MM.1S (cell line): ENCODE measurements around the gene CLTC.

Source experiments
- DNase-seq: peaks from one replicate; pipeline ENCODE4 v3.0.0-alpha.2; 2015
- H2AFZ ChIP-seq: fragments of 300-600 bp; sonication (generic); 2 replicates; pipeline ENCODE4 v1.6.0; 2016; ENCODE audit warnings: antibody characterized with exemption, low read length
- H3F3A ChIP-seq: fragments of 300-600 bp; sonication (generic); 2 replicates; pipeline ENCODE4 v1.6.1; 2016; ENCODE audit warnings: mild to moderate bottlenecking, antibody characterized with exemption, low read length, moderate library complexity, mixed read lengths; ENCODE audit not compliant: insufficient read depth
- H3K27ac ChIP-seq: fragments of 300-600 bp; sonication (generic); 2 replicates; pipeline ENCODE4 v1.5.1; 2016; ENCODE audit warnings: mild to moderate bottlenecking, low read length
- H3K27me3 ChIP-seq: fragments of 300-600 bp; sonication (generic); replicated peaks from 2 replicates; pipeline ENCODE4 v1.6.0; 2016; ENCODE audit warnings: low read length; ENCODE audit not compliant: insufficient read depth
- H3K36me3 ChIP-seq: fragments of 300-600 bp; sonication (generic); replicated peaks from 2 replicates; pipeline ENCODE4 v1.6.1; 2016; ENCODE audit warnings: mild to moderate bottlenecking, low read length, mixed read lengths; ENCODE audit not compliant: insufficient read depth
- H3K4me1 ChIP-seq: fragments of 300-600 bp; sonication (generic); 2 replicates; pipeline ENCODE4 v1.6.1; 2016; ENCODE audit warnings: low read length, mixed read lengths
- H3K4me2 ChIP-seq: fragments of 300-600 bp; sonication (generic); 2 replicates; pipeline ENCODE4 v1.6.0; 2016; ENCODE audit warnings: low read depth, low read length
- H3K4me3 ChIP-seq: fragments of 300-600 bp; sonication (generic); 2 replicates; pipeline ENCODE4 v1.5.1; 2016; ENCODE audit warnings: low read length, mixed read lengths
- H3K79me2 ChIP-seq: fragments of 300-600 bp; sonication (generic); 2 replicates; pipeline ENCODE4 v1.6.1; 2016; ENCODE audit warnings: mixed run types, low read length, mixed read lengths
- H3K9ac ChIP-seq: fragments of 300-600 bp; sonication (generic); 2 replicates; pipeline ENCODE4 v1.6.1; 2016; ENCODE audit warnings: low read length, mixed read lengths
- H3K9me2 ChIP-seq: fragments of 300-600 bp; sonication (generic); replicated peaks from 2 replicates; pipeline ENCODE4 v1.6.1; 2016; ENCODE audit warnings: mild to moderate bottlenecking, low read length, mixed read lengths; ENCODE audit not compliant: insufficient read depth
- H3K9me3 ChIP-seq: fragments of 300-600 bp; sonication (generic); replicated peaks from 2 replicates; pipeline ENCODE4 v1.6.1; 2016; ENCODE audit warnings: mild to moderate bottlenecking, low read length, mixed read lengths; ENCODE audit not compliant: insufficient read depth
- H4K20me1 ChIP-seq: fragments of 300-600 bp; sonication (generic); 2 replicates; pipeline ENCODE4 v1.6.1; 2016; ENCODE audit warnings: mild to moderate bottlenecking, low read length, moderate library complexity, mixed read lengths; ENCODE audit not compliant: insufficient read depth
- EZH2 ChIP-seq: fragments of 300-600 bp; sonication (generic); optimal IDR thresholded peaks from 2 replicates; pipeline ENCODE3; 2017; ENCODE audit warnings: low read depth, mild to moderate bottlenecking, antibody characterized with exemption, low read length, mixed read lengths
- EZH2phosphoT487 ChIP-seq: fragments of 300-600 bp; sonication (generic); IDR thresholded peaks from 2 replicates; pipeline ENCODE4 v1.6.1; 2018; ENCODE audit warnings: antibody characterized with exemption, low read length
- TF ChIP-seq, protein P1 (sequence below): fragments of 300-600 bp; sonication (generic); IDR thresholded peaks from 2 replicates; pipeline ENCODE4 v1.5.1; 2016; ENCODE audit warnings: antibody characterized with exemption, low read length, mixed read lengths

The CLTC gene

DNA sequence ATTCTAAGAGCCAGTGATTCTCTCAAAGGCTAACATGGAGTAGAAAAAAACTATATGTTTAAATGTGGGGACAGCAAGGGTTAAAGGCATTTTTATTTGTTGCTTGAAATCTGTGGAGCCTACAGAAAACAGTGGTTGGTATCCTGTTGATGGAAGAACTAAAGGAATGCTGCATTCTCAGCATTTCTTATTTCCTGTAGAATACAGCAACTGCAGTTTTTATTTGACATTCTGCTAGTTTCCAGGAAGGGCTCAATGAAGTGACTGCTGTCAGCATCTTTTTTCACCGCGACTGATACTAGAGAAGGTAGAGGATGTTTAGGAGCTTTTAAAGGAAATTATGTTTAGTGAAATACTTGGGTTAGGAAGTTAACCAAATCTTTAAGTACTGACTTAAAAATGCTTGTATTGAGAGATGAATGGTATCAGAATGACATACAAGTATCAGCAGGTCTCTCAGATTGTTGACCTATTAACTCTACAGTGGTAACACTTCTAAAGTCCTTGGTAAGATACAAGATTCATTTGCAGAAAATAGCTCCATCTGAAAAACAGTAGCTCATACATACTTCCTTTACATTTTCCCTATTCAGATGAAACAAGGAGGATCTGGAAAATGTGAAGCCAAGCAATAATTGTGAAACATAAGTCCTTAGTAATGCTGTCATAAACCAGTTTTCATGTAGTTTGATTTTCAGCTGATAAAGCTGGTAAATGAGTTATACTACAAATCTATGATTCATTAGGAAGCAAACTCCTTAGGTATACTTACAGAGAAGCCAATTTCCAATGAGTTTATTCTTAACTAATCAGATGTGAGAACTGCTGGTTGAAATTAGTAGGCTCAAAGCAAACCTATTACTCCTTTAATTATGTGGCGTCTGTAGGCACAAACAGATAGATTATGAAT is 15.2 kb downstream of the CLTC start:
- TF ChIP-seq EZH2phosphoT487 (no peak), EZH2 (no peak)
- TF ChIP-seq, protein P1, sequence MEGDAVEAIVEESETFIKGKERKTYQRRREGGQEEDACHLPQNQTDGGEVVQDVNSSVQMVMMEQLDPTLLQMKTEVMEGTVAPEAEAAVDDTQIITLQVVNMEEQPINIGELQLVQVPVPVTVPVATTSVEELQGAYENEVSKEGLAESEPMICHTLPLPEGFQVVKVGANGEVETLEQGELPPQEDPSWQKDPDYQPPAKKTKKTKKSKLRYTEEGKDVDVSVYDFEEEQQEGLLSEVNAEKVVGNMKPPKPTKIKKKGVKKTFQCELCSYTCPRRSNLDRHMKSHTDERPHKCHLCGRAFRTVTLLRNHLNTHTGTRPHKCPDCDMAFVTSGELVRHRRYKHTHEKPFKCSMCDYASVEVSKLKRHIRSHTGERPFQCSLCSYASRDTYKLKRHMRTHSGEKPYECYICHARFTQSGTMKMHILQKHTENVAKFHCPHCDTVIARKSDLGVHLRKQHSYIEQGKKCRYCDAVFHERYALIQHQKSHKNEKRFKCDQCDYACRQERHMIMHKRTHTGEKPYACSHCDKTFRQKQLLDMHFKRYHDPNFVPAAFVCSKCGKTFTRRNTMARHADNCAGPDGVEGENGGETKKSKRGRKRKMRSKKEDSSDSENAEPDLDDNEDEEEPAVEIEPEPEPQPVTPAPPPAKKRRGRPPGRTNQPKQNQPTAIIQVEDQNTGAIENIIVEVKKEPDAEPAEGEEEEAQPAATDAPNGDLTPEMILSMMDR = no peak
- Histone ChIP-seq H3K27ac (peak overlapping the region; percentile 21; the same call in 1 of the 2 replicates), H3K4me3 (no peak overlapping the region), H3K9me3 (no peaks in the 10 kb centered on the region), H3K4me2 (peak overlapping the region; percentile 48), H3K79me2 (peaks cover 99% of the 10 kb centered on the region), H3K36me3 (0 out of 2 replicates have a peak, but pooled peaks cover 3% of the 10 kb centered on the region), H3K27me3 (no peaks in the 10 kb centered on the region), H3K9ac (no peak overlapping the region), H3K4me1 (peaks cover 30% of the 10 kb centered on the region), H3F3A (peaks cover 23% of the 10 kb centered on the region), H3K9me2 (no peaks in the 10 kb centered on the region), H4K20me1 (peaks cover 75% of the 10 kb centered on the region), H2AFZ (no peak overlapping the region)
- DNase-seq = peak; percentile 52

DNA sequence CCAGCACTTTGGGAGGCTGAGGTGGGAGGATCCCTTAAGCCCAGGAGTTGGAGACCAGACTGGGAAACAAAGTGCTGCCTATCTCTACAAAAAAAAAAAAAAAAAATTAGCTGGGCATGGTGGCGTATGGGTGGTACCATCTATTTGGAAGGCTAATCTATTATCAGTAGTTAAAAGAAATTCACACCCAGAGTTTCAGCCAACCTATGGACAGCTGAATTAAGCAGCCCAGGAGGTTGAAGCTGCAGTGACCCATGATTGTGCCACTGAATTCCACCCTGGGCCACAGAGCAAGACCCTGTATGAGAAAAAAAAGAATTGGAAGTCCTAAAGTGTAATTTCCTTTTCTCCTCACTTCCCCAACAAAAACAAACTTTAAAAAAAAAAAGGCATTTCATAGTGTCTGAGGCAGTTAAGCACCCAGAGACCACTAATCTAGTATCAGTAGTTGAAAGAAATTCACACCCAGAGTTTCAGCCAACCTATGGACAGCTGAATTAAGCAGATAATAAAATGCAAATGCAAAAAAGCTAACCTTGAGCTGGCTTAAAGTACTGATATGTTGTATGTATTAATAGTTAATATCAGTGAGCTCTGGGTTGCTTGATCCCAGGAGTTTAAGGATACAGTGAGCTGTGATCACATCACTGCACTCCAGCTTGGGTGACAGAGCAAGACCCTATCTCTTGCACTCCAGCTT is 18.1 kb downstream of the CLTC start:
- Histone ChIP-seq H3K79me2 (peaks cover 97% of the 10 kb centered on the region), H3K4me3 (no peak overlapping the region), H3K27me3 (no peaks in the 10 kb centered on the region), H3K9me2 (no peaks in the 10 kb centered on the region), H3K27ac (no peak overlapping the region), H4K20me1 (peaks cover 72% of the 10 kb centered on the region), H3K36me3 (0 out of 2 replicates have a peak, but pooled peaks cover 3% of the 10 kb centered on the region), H3K9ac (no peak overlapping the region), H3K9me3 (no peaks in the 10 kb centered on the region), H3K4me2 (no peak overlapping the region), H3F3A (peaks cover 41% of the 10 kb centered on the region), H3K4me1 (peaks cover 44% of the 10 kb centered on the region), H2AFZ (no peak overlapping the region)
- no peak for TF ChIP-seq EZH2
- TF ChIP-seq, protein P1 = no peak
- no peak for TF ChIP-seq EZH2phosphoT487
- no peak for DNase-seq

DNA sequence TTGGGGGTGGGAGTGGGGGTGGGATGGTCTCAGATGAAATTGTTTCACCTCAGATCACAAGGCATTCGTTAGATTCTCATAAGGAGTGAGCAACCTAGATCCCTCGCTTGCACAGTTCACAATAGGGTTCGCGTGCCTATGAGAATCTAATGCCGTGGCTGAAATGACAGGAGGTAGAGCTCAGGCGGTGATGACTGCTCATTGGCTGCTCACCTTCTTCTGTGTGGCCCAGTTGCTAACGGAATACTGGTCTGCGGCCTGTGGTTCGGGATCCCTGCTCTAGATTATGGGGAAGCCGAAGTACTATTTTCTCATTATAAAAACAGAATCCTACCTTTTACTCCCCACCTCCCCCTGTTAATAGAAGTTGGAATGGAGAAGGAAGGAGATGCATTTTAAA is 18.9 kb downstream of the CLTC start:
- H3K27me3 ChIP-seq = no peaks in the 10 kb centered on the region
- H3F3A ChIP-seq = peaks cover 39% of the 10 kb centered on the region
- 0 out of 2 replicates have a peak, but pooled peaks cover 3% of the 10 kb centered on the region for H3K36me3 ChIP-seq
- H2AFZ ChIP-seq = no peak overlapping the region
- no peak overlapping the region for H3K9ac ChIP-seq
- TF ChIP-seq EZH2phosphoT487 = no peak
- no peaks in the 10 kb centered on the region for H3K9me3 ChIP-seq
- DNase-seq = no peak
- H3K4me2 ChIP-seq = no peak overlapping the region
- no peak overlapping the region for H3K27ac ChIP-seq
- peaks cover 97% of the 10 kb centered on the region for H3K79me2 ChIP-seq
- H3K4me1 ChIP-seq = peaks cover 40% of the 10 kb centered on the region
- peaks cover 76% of the 10 kb centered on the region for H4K20me1 ChIP-seq
- no peaks in the 10 kb centered on the region for H3K9me2 ChIP-seq
- H3K4me3 ChIP-seq = no peak overlapping the region
